ENCODE measurements around the gene LIF.

Gene LIF

GRCh38 chr22:30262112-30262511 is 15.6 kb upstream of the LIF start:
- no peak for DNase-seq

DNA sequence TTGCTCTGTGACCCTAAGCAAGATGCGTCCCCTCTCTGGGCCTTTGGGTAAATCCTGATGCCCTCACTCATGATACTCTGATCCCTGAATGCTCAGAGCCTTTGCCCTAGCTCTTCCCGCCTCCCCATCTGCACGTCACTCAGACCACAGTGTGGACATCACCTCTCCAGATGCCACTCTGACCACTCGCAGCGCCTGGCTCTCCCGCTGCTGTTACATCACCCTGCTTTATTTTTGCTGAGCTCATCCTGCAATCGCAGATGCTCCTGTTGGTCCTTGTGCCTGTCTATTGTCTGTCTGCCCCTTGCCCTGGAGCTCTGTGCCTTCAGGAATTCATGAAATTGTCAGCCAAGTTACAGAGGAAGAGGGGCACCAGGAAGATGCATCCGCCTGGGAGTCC is 14.6 kb upstream of the LIF start:
- DNase-seq: no peak

DNA sequence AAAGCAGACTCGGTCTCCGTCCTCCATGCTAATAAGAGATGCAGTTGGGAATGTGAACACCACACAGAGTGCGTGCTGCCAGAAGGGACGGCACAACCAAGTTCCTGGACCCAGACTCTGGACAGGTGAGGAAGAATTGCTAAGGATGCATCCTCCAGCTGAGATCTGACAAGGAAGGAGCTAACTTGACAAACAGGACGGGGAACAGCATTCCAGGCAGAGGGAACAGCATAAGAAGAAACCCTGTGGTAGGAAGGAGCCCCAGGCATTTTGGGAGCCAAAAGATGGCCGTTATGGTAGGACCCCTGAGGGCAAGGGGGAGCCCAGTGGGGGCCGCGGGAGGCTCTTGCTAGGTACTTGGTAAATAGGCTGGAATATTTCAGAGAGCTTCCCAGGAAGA is 14.1 kb upstream of the LIF start:
- no peak for DNase-seq

DNA sequence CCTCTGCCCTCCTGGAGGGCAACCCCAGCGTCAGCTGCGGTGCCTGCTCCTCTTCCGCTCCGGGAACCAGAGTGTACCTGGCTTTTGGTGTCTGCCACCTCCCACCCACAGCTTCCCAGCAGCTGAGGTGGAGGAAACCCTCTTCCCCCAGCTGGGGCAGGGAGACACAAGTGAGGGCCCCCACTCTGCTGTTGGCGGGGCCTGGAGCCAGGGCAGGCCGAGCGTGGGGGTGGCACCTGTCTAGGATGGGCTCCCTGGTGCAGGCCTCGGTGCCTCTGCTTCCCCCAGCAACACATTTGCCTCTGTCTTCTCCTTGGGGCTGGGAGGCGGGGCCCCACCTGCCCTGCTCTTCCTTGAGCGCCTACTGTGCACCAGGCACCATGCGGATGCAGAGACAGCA is 13.7 kb upstream of the LIF start:
- DNase-seq: no peak

DNA sequence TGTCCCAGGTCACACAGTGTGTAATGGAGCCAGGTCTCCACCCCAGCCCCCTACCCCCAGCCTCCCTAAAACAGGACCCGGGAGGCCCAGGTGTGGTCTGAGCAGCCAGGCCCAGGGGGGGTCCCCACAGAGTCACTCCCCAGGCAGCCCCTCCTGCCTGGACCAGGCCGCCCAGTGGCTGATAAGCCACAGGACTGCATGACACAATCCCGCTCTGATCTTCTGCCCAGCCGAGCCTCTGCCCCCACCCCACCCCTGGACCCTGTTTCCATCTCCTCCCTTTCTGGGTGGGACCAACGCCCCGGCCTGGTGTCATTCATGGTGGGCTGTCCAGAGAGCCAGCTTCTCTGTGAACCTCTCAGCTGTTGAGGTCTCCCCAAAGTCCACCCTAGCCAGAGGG is 7.8 kb upstream of the LIF start:
- DNase-seq: no peak

DNA sequence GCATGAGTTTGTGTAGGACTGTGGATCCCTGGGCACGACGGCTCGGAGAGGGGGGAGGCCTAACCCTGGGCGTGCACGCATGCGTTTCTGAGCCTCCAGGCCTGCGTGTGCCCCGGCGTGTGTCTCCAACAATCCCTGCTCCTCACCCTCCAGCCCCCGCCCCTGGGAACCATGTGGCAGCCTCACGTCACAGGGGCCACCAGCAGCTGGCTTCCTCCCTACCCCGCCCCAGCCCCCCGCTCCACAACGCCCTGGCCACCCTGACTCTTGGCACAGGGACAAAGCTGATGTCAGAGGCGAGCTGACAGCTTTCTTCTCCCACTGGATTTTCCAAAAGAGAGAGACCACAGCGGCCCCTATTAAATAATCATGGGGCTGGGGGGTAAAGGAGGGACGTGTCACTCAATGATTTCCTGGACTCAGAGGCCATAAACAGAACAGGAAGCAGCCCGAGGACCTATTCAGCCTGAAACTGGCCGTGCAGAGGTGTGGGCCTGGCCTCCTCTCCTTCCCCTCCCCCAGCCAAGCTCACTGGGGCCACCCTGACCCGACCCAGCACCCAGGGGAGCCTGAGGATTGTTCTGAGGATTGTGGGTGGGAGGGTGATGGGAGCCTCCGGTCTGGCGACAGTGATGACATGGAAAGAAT is 6.8 kb upstream of the LIF start:
- no peak for DNase-seq

DNA sequence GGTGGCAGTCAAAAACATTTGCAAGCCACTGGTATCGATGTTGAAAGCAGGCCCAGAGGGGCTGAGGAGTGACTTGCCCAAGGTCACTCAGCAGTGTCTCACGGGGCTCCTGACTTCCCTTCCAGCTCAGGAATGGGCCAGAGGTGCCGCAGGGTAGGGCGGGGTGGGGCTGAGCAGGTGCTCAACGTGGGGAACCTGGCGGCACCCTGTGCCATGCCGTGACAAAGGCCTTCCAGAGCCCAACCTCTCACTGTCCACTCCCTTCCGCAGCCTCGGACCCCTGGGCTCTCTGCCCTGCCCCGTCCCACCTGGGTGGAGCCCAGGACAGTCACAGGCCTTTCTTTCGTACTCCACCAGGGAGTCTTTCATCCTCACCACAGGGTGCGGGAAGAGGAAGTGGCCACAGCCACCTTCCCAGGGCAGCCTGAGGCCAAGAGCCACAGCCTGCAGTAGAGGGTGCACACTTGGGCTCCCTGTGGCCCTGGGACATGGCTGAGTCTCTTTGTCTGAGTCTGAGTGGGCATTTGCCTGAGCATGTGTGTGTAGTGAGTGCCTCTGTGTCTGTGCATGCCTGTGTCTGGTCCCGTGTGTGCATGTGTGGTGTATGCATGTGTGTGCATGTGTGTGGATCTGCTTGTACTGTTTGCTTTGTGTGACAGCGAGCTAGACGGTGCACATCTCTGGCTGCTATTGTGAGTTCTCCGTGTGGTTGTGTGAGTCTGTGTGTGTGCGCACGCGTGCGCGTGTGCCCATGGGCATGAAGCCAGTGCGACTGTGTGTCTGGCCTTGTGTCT is 6.0 kb upstream of the LIF start:
- peak; percentile 36 for DNase-seq

DNA sequence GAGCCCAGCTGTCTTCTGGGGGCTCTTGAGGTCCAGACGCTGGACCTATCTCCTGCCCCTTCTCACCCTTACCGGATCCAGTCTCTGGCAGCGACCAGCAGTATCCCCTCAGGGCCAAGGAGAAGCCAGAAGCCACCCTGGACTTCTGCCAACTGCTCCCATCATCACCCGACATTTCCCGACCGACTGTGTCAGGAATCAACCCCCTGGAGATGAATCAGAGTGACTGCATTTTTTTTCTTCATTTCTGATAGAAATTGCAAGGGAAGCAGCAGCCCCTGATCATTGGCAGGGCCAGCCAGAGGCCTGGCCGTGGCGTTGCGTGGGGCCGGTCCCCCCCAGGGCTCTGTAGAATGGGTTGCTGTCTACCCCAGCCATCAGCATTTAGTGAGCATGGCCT is 5.2 kb upstream of the LIF start:
- no peak for DNase-seq

GRCh38 chr22:30250661-30251267 is 4.2 kb upstream of the LIF start:
- no peak for DNase-seq

DNA sequence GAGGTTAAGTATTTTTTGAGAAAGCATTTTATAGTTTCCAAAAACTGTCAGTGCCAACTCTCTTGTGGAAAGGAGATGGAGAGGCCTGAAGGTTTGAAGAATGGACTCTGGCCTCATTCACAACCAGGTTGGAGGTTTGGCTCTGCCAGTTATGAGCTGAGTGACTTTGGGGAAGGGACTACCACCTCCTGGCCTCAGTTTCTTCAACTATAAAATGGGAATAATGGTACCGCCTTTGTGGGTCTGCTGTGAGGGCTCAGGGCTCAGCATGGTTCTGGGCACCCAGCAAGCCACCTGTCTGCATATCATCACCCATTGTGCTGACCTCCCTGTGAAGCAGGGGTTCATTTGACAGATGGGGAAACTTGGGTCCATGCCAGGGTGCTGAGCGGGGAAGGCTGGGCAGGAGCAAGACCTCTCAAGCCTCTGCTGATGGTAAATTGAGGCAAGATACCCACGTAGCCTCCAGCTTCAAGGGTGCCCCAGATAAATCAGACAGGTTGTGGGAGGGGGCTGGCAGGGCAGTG is 3.5 kb upstream of the LIF start:
- DNase-seq: no peak

GRCh38 chr22:30249049-30250038 is 2.8 kb upstream of the LIF start:
- no peak for DNase-seq

DNA sequence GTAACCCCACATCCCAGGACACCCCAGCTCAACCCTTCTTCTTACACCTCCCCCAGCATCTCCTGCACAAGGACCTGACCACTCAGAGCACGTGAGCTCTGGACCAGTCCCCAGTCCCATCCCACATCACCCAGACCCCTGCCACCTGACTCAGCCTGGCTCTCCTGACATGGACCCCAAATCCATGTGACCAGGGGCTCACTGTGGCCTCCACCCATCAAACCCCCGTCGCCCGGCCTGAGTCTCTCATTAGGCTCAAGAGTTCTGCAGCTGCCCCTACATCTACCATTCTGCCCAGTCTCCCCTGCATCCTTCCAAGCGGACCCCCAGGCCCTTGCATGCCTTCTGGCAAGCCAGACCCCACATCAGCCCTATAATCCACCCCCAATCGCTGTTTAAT is 1.9 kb upstream of the LIF start:
- no peak for DNase-seq

GRCh38 chr22:30247974-30248373 is 1.4 kb upstream of the LIF start:
- DNase-seq: no peak

GRCh38 chr22:30247561-30247960 is 1.0 kb upstream of the LIF start:
- no peak for DNase-seq

DNA sequence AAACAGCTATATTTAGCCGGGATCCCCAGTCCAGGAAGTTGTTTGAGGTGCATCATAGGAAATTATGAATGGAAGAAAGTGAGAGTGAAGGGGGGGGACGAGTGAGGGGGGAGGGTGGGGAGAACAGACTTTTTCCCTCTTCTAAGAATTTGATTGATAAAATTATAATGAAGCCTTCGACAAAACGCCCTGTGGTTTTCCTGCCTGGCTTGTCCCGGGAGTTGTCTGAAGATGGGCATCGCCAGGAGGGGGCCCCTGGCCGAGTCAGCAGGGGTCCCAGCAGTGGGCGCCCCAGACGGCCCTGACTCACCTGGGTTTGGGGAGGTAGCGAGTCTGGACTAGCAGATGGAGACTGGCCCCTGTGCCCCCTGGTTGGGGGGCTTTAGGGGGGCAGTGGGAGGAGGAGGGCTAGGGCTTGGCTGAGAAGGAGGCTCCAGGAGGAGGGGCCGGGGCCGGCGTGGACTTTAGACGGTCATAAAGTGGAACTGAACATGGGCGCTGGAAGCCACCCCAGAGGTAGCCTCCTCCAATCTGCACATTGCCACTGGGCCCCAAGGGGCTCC is 336 bp upstream of the LIF start:
- no peak for DNase-seq

- no peak for DNase-seq
Measured at GRCh38 chr22:30245181-30245984, 1.2 kb downstream of the LIF start.

GRCh38 chr22:30244641-30245040 is 1.9 kb downstream of the LIF start:
- no peak for DNase-seq

DNA sequence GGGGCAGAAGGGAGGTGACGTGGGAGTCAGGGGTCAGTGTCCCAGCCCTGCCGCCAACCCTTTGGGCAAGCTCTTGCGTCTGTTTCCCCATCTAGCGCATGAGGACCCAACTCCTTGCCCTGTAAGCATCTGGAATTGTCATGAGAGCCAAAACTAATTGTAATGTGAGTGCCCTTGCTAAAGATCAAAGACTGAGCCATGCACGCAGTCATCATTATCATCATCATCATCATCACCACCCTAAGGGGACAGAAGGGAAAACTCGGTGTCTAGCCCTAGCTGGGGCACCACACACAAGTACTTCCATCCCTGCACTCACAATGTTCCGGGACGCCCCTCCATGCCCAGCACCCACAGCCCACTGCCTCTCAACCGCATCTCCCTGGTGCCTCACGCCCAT is 2.5 kb downstream of the LIF start:
- no peak for DNase-seq

- no peak for DNase-seq
Measured at GRCh38 chr22:30243661-30244060, 2.9 kb downstream of the LIF start.

DNA sequence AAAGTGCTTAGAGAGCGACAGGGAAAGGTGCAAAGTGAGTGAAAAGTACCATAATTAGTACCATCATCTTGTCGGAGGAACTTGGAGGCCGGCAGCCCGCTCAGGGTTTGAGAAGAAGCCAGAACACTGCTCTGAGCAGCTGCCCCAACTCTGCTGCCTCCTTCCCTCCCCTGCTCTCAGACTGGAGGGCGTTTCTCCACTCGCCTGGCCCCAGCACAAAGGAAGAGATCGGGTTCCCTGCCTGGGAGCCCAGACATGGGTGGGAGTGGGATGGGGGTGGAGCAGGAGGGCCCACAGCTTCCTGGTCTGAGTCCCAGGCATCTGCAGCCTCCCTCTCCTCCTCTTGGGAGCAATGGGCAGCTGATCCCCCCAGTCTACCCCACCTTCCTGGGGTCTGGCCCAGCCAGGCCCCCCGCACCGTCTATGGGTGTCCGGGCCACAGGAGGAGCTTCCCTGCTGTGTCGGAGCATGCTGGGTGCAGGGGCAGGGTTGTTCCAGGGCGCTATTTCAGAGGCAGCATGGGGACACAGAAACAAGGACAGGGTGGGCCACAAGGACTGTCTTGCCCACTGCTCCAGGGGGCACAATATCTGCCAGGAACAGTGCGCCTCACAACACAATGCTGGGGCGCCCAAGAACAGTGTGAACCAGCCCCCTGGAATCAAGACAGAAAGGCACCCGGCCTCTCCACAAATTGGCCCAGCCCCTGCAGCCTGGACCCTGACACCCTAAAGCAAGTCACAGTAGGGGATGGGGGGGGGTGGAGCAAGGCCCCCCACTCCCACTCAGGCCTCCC is 4.8 kb downstream of the LIF start:
- no peak for DNase-seq
